NCI-H510A treated with DMSO at 0.1 percent for 48 hours (cell line): ENCODE results near the gene MAGI1.
"Not testable (repeated sequence)": the region's sequence is repeated elsewhere in the genome, so short reads cannot be mapped to it uniquely, and the experiment has no call there.

ENCODE experiments used
- DNase-seq: peaks from one replicate; lab custom pipeline; 2025; lab: John Stamatoyannopoulos, UW

MAGI1 gene

DNA sequence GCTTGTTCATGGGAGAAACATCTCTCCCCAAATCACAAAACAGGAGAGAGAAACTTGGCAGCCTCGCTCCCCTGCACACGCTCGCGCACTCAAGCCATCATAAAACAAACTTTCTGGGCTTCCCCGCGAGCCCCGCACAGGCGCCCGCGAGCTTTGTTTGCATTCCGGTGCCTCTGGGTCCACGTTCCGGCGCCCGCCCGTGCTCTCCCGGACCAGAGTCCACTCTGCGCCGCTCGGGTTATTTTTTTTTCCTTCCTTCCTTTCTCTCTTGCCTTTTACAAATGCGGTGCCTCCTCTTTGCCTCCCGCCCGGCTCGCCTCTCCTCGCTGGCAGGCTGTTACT is 363 bp downstream of the MAGI1 start:
- DNase-seq = no peak

GRCh38 chr3:66037986-66038369 is 740 bp downstream of the MAGI1 start:
- no peak for DNase-seq

DNA sequence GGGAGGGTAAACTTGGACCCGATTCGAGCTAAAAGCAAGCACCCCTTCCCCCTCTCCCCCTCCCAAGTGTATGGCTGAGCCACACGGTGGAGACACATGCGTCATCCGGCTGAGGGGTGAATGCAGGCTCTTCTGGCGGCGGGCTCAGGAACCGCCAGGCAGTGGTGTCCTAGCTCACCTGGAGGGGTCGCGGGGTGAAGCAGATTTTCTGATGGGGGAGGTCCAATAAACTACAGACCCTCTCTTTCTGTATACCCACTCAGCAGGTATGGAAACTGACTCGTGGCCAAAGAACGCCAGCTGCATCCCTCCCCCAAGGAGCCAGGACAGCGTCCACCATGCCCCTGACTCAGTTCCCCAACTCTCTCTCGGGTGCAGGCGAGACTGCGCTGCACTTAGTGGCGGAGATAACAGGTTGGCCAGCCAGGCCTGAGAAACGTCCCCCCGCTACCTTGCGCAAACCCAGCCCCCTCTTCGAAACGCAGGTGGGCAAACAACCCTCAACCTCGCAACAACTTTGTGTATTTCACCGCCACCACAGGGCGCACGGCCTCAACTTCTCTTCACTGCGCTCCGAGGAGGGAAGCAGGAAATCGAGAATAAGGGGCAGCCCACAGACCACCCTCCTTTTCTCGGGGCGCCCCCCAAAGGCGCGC is 1.3 kb downstream of the MAGI1 start:
- peak; percentile 4 for DNase-seq

- DNase-seq = no peak
Measured at GRCh38 chr3:66036586-66037148, 2.1 kb downstream of the MAGI1 start.

DNA sequence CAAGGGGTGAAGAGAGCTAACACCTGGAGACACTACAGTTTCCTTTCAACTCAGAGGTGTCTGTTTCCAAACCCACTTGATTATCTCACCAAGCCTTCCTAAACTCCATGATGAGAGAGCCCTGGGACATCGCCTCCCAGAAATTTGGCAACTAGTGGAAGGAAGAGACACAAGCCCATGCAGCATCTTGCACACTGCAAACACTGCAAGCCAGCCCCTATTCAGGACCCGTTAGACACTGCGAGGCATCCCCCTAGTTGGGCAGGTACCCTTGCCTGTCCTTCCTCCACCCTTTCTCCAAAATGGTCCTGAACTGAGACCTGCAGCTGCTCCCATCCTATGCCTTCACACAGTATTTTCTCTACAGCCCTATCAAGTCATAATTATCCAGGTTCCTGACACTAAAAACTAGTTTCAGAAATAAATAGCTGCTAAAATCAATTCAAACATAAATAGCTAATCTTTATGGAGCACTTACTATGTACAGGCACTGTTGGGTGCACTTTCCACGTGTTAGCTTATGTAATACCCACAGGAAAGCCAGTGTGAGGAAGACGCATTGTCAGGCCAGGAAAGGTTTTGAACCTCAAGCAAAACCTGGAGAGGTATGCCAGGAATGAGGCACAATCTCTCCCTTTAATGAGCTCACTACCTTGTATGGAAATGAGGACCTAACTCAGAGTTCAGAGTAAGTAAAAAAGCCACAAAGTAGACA is 2.8 kb downstream of the MAGI1 start:
- no peak for DNase-seq

DNA sequence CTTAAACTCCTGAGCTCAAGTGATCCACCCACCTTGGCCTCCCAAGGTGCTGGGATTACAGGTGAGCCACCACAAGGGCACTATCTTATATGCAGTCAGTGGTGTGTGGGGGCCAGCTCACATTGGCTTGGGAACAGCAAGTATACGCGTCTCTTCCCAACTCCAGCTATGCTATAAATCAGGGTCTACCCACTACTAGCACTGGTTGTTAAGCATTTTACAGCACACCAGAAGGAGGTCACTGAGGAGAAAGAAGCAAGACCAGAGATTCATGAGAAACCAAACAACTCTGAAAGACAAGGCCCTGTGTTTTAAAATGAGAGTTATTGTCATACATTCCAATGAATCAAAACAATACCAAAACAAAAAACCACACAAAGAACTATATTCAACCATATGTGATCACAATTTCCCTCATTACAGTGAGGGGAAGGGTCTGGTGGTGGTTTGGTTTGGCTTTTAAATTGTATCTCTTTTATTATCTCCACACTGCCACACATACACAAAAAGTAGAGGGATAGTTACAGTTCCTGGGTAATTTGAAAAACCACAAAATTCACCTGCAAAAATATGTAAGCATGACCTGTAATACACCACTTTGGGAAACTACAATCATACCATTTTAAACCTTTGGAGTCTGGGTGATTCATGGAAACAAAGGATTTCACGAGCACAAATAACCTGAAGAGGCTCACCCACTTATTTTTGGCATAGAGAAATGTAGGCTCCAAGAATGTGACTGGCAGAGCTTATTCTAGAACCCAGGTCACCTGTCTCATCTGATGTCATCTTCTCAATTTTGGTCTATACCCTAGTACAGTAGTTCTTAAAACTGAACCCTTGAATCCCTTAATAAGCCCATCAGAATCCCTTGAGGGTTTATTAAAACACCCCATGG is 5.2 kb downstream of the MAGI1 start:
- DNase-seq = no peak

DNA sequence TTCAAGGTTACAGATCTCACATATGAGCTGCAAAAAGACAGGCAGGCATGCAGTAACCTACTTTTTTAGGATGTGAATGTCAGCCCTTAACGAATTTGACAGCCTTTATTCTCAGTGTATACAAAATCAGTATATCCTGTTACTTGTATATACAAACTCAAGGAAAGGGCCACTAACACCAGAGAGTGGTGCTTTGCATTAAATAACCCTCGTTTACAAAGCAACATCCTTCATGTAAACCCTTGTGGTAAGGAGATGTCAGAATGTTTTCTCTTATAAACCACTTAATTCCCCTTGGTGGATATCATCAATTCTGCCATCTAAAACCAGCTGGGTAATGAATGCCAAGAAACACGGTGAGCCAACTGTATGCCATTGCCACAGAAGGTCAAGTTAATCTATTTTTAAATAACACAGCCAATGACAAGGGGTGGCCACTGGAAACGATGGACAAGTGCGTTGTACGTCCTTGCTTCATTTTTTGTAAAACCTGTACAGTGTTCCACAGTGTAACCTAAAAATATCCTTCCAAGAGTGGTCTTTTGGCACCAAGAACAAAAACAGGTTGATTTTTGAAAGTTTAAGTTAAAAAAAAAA is 7.5 kb downstream of the MAGI1 start:
- no peak for DNase-seq

DNA sequence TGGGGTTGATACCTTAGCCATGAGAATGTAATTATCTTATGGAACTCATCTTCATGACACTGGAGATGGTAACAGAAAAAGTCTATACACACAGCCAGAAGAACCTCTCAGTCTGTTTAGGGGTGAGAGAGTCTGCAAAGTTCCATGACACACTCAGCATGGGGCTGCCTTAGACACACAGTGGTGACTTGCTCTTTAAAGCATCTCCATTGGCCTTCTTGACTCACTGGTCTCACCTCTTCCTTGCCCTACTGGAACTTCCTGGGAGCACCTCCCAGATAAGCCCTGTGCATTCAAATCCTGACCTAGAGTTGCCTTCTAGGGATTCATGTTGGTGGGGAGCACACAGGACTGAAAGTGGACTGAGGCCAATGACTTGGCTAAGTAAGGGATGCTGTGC is 9.3 kb downstream of the MAGI1 start:
- DNase-seq = no peak

DNA sequence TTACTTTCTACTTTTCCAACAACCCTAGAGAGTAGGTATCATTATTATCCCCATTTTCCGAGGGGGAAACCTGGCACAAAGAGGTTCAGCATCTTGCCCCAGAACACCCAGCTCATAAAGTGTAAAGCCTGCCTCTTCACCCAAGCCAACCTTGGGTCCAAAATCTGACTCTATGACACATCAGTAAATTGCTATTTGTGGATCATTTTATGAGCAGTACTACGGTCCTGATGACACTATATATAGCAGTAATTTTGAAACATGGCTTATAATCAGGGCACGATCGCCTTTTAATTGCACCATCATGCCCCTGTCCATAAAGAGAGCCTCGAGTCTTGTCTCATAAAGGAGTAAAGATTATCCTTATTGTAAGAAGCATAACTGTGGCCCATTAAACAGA is 9.7 kb downstream of the MAGI1 start:
- no peak for DNase-seq

- DNase-seq = no peak
Measured at GRCh38 chr3:66028457-66028856, 10.3 kb downstream of the MAGI1 start.

DNA sequence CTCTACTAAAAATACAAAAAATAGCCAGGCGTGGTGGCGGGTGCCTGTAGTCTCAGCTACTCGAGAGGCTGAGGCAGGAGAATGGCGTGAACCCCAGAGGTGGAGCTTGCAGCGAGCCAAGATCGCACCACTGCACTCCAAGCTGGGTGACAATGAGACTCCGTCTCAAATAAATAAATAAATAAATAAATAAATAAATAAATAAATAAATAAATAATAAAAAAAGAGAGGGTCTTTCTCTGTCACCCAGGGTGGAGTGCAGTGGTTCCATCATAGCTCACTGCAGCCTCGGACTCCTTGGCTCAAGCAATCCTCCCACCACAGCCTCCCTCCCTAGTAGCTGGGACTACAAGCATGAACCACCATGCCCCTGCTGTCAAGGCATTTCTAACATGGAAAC is 11.6 kb downstream of the MAGI1 start:
- not testable (repeated sequence) for DNase-seq

GRCh38 chr3:66023738-66024385 is 14.9 kb downstream of the MAGI1 start:
- DNase-seq = no peak

- no peak for DNase-seq
Measured at GRCh38 chr3:66023229-66023628, 15.5 kb downstream of the MAGI1 start.

- no peak for DNase-seq
Measured at GRCh38 chr3:66021731-66022131, 17.0 kb downstream of the MAGI1 start.

DNA sequence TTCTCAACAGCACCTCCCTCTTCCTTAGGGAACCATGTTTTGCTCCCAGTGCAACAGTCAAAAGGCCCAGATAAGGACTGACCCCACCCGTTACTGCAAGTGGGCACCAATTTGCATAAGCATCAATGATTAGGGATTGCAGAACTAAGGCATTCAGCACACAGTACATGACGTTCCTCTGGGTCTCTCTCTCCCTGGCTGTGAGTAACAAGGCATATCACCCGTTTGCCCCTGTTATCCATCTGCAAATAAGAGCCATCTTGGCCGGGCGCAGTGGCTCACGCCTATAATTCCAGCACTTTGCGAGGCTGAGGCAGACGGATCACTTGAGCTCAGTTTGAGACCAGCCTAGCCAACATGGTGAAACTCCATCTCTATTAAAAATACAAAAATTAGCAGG is 18.8 kb downstream of the MAGI1 start:
- DNase-seq = no peak

- no peak for DNase-seq
Measured at GRCh38 chr3:66018057-66019033, 20.4 kb downstream of the MAGI1 start.

- DNase-seq = peak; percentile 24
Measured at GRCh38 chr3:66017591-66017990, 21.1 kb downstream of the MAGI1 start.

GRCh38 chr3:66017084-66017483 is 21.6 kb downstream of the MAGI1 start:
- DNase-seq = no peak

DNA sequence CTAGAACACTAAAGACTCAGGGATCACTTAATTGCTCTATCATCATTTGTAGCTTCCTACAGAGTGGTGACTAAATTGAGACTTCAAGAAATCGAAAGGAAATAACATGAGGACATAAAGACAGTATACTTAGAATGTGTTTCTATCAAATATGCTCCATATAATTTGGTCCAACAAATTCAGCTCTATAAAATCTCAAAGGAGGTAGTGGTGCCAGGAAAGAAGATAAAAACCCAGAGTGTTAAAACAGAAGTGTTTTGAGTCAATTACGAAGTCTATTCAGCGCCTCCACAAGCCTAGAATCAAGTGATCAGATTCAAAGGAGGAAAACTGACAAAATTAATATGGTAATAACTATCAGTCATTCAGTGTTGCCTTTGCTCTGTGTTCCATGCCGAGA is 22.9 kb downstream of the MAGI1 start:
- no peak for DNase-seq

- no peak for DNase-seq
Measured at GRCh38 chr3:66014651-66015050, 24.1 kb downstream of the MAGI1 start.

GRCh38 chr3:66014056-66014455 is 24.7 kb downstream of the MAGI1 start:
- no peak for DNase-seq
